Mucosa of descending colon (tissue), 3 donors: ENCODE measurements around the gene KRT82. TPM values are rescaled to one million over a fixed set of nuclear protein-coding genes. Genes with fewer than 3 reads are reported as not detected.

Experiments used
- ATAC-seq: fragments of 200-7000 bp; cut with Tn5 transposase; one replicate; pipeline ENCODE4 v1.9.1; 2020; ENCODE audit warnings: mild to moderate bottlenecking, moderate library complexity
- DNase-seq, 3 donors: peaks; one replicate each; pipeline ENCODE4 v3.0.0-alpha.2; 2020
- H3K36me3 ChIP-seq: fragments of 200-600 bp; one replicate; pipeline ENCODE4 v1.8.0; 2021; ENCODE audit warnings: low read depth, mild to moderate bottlenecking
- H3K4me1 ChIP-seq: fragments of 200-600 bp; one replicate; pipeline ENCODE4 v1.8.0; 2021; ENCODE audit warnings: low read depth, mild to moderate bottlenecking
- H3K4me3 ChIP-seq: fragments of 200-600 bp; one replicate; pipeline ENCODE4 v1.8.0; 2021; ENCODE audit warnings: mild to moderate bottlenecking
- H3K9me3 ChIP-seq: fragments of 200-600 bp; one replicate; pipeline ENCODE4 v1.8.0; 2021; ENCODE audit warnings: mild to moderate bottlenecking
- CTCF ChIP-seq: fragments of 200-600 bp; IDR thresholded peaks from one replicate; pipeline ENCODE4 v1.8.0; 2022; ENCODE audit warnings: antibody characterized with exemption, mild to moderate bottlenecking
- intact Hi-C, 2 donors: fragments of 100-400 bp; cut with DNase I in 1 of 2; cut with micrococcal nuclease in 1 of 2; formaldehyde crosslinking; loops; one replicate each; pipeline versions ENCODE4 v1.11.0 to v1.11.1; 2022; cut with DNase I, micrococcal nuclease
- total RNA-seq, 3 donors: library from RNA; stranded (reverse); fragmentation: NEBNext Ultra II Directional in 2 of 3; extraction: Animal tissue kit (Norgen Biotek cat#: 25700) in 2 of 3; gene quantifications; one replicate each; pipeline versions ENCODE4 v1.2.1 to v1.2.4, GENCODE V29; 2021 to 2023
- donor health status: DM: no; HTN: no; CAD: no; lungs with moderate emphysema.
- donor health status: DM: no; HTN: no; CAD: no.
- donor health status: DM: no; HTN: yes; CAD: no.

KRT82 gene
- total RNA-seq, 3 donors from 2014 or later = not detected

GRCh38 chr12:52361553-52361952, 44.6 kb downstream of the KRT82 start:
- TF ChIP-seq CTCF = no peak
- ATAC-seq (no peak), DNase-seq (no peak)
- intact Hi-C loops = loop anchor here in 1 of 2 donors (10.0 kb wide), 1 partner anchor 513 kb away; no protein-coding TSS in a partner anchor
- no peaks in the 10 kb centered on the region for H3K9me3 ChIP-seq
- H3K4me1 ChIP-seq = no peaks in the 10 kb centered on the region
- no peak overlapping the region for H3K4me3 ChIP-seq
- no peaks in the 10 kb centered on the region for H3K36me3 ChIP-seq

- Histone ChIP-seq H3K4me1 (no peaks in the 10 kb centered on the region), H3K4me3 (no peak overlapping the region), H3K9me3 (no peaks in the 10 kb centered on the region), H3K36me3 (no peaks in the 10 kb centered on the region)
- ATAC-seq = no peak
- TF ChIP-seq CTCF = no peak
- intact Hi-C loops = loop anchor here in 1 of 2 donors (10.0 kb wide), 1 partner anchor 514 kb away; no protein-coding TSS in a partner anchor
- DNase-seq = no peak
Measured at GRCh38 chr12:52360663-52361271, 45.4 kb downstream of the KRT82 start.

- H3K9me3 ChIP-seq = no peaks in the 10 kb centered on the region
- H3K4me3 ChIP-seq = no peak overlapping the region
- intact Hi-C loops = loop anchor here in 1 of 2 donors (10.0 kb wide), 1 partner anchor 515 kb away; no protein-coding TSS in a partner anchor
- no peak for TF ChIP-seq CTCF
- DNase-seq = no peak
- no peaks in the 10 kb centered on the region for H3K36me3 ChIP-seq
- ATAC-seq = no peak
- H3K4me1 ChIP-seq = no peaks in the 10 kb centered on the region
Measured at GRCh38 chr12:52360106-52360662, 46.0 kb downstream of the KRT82 start.

GRCh38 chr12:52359621-52360061, 46.5 kb downstream of the KRT82 start:
- no peaks in the 10 kb centered on the region for H3K9me3 ChIP-seq
- no peaks in the 10 kb centered on the region for H3K36me3 ChIP-seq
- intact Hi-C loops = loop anchor here in 1 of 2 donors (10.0 kb wide), 1 partner anchor 515 kb away; no protein-coding TSS in a partner anchor
- no peak overlapping the region for H3K4me3 ChIP-seq
- DNase-seq = no peak
- TF ChIP-seq CTCF = no peak
- ATAC-seq = no peak
- H3K4me1 ChIP-seq = no peaks in the 10 kb centered on the region

- no peak for TF ChIP-seq CTCF
- Histone ChIP-seq H3K36me3 (no peaks in the 10 kb centered on the region), H3K4me1 (no peaks in the 10 kb centered on the region), H3K9me3 (no peaks in the 10 kb centered on the region), H3K4me3 (no peak overlapping the region)
- intact Hi-C loops = no loop called here
- peak; percentile 58 for ATAC-seq
- DNase-seq = no peak
Measured at GRCh38 chr12:52358575-52359350, 47.4 kb downstream of the KRT82 start.
